ENCODE data around the gene ECHDC3.

The ECHDC3 gene

GRCh38 chr10:11750420-11750819 lies 8.2 kb downstream of the ECHDC3 start:
- Histone ChIP-seq H3K27ac (ENCODE audit: insufficient read depth, low read depth, low read length, poor library complexity, severe bottlenecking) (no peak overlapping the region), H3K4me1 (ENCODE audit: control insufficient read depth, insufficient read depth, low read length) (no peaks in the 10 kb centered on the region), H3K27me3 (ENCODE audit: control insufficient read depth, insufficient read depth, low read length, poor library complexity, severe bottlenecking) (no peaks in the 10 kb centered on the region), H3K36me3 (ENCODE audit: control insufficient read depth, insufficient read depth, low read length) (no peaks in the 10 kb centered on the region), H3K9me3 (ENCODE audit: control insufficient read depth, low read length) (no peaks in the 10 kb centered on the region), H3K4me3 (ENCODE audit: insufficient read depth, low read depth, low read length) (no peak overlapping the region)
- WGBS, 2 experiments = 100% methylated on average over 1 of the region's 2 CpGs; no CpG with 5 or more reads in 1 of the 2 experiments

GRCh38 chr10:11754173-11754572 lies 12.0 kb downstream of the ECHDC3 start:
- H3K9me3 ChIP-seq (ENCODE audit: control insufficient read depth, low read length) = no peaks in the 10 kb centered on the region
- no peaks in the 10 kb centered on the region for H3K4me1 ChIP-seq (ENCODE audit: control insufficient read depth, insufficient read depth, low read length)
- H3K4me3 ChIP-seq (ENCODE audit: insufficient read depth, low read depth, low read length) = no peak overlapping the region
- no peaks in the 10 kb centered on the region for H3K36me3 ChIP-seq (ENCODE audit: control insufficient read depth, insufficient read depth, low read length)
- WGBS, 2 experiments = no CpG with 5 or more reads among the region's 1 CpG
- H3K27me3 ChIP-seq (ENCODE audit: control insufficient read depth, insufficient read depth, low read length, poor library complexity, severe bottlenecking) = no peaks in the 10 kb centered on the region
- no peak overlapping the region for H3K27ac ChIP-seq (ENCODE audit: insufficient read depth, low read depth, low read length, poor library complexity, severe bottlenecking)

- 87 to 91% methylated on average over 4 of the region's 4 CpGs for WGBS, 2 experiments
- no peak overlapping the region for H3K27ac ChIP-seq (ENCODE audit: insufficient read depth, low read depth, low read length, poor library complexity, severe bottlenecking)
- no peaks in the 10 kb centered on the region for H3K36me3 ChIP-seq (ENCODE audit: control insufficient read depth, insufficient read depth, low read length)
- H3K27me3 ChIP-seq (ENCODE audit: control insufficient read depth, insufficient read depth, low read length, poor library complexity, severe bottlenecking) = no peaks in the 10 kb centered on the region
- H3K9me3 ChIP-seq (ENCODE audit: control insufficient read depth, low read length) = no peaks in the 10 kb centered on the region
- no peak overlapping the region for H3K4me3 ChIP-seq (ENCODE audit: insufficient read depth, low read depth, low read length)
- H3K4me1 ChIP-seq (ENCODE audit: control insufficient read depth, insufficient read depth, low read length) = no peaks in the 10 kb centered on the region
These were observed 12.4 kb downstream of the ECHDC3 start for GRCh38 chr10:11754620-11755019.

DNA sequence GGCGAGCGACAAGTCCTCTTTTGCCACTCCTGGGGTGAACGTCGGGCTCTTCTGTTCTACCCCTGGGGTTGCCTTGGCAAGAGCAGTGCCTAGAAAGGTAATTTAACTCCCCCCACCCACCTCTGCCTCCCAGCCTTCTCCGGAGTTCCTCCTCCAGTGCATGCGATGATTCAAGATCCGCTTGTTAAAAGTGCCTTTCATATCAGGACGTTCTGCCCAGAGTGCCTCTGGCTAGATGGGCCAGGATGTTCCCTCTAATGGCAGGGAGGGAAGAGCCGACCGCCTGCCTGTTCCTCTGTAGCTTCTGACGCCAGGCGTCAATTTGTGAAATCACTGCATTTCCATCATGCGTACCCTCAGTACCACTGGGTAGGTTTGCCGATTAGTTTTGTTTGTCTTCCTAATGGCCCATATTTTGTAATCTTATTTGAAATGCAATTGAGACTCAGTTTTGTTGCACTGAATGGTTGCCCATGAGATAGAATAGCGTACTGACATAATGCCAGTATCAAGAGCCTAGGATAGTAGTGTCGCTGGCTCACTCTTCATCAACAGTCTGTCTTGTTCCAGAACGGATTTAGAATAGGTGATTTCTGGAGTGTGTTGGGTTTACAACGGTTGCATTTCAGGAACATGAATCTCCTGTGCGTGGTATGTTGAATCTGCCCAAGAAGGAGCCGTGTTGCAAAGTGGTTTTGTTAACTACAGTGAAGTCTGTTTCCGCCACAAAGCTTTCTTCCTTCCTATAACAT lies 13.5 kb downstream of the ECHDC3 start:
- WGBS, 2 experiments = 90 to 91% methylated on average over 21 of the region's 21 CpGs
- H3K36me3 ChIP-seq (ENCODE audit: control insufficient read depth, insufficient read depth, low read length) = no peaks in the 10 kb centered on the region
- no peak overlapping the region for H3K4me3 ChIP-seq (ENCODE audit: insufficient read depth, low read depth, low read length)
- H3K9me3 ChIP-seq (ENCODE audit: control insufficient read depth, low read length) = no peaks in the 10 kb centered on the region
- no peaks in the 10 kb centered on the region for H3K27me3 ChIP-seq (ENCODE audit: control insufficient read depth, insufficient read depth, low read length, poor library complexity, severe bottlenecking)
- no peaks in the 10 kb centered on the region for H3K4me1 ChIP-seq (ENCODE audit: control insufficient read depth, insufficient read depth, low read length)
- H3K27ac ChIP-seq (ENCODE audit: insufficient read depth, low read depth, low read length, poor library complexity, severe bottlenecking) = no peak overlapping the region

GRCh38 chr10:11756766-11757315 lies 14.7 kb downstream of the ECHDC3 start:
- 76 to 81% methylated on average over 11 of the region's 11 CpGs for WGBS, 2 experiments
- no peak overlapping the region for H3K27ac ChIP-seq (ENCODE audit: insufficient read depth, low read depth, low read length, poor library complexity, severe bottlenecking)
- no peak overlapping the region for H3K4me3 ChIP-seq (ENCODE audit: insufficient read depth, low read depth, low read length)
- no peaks in the 10 kb centered on the region for H3K4me1 ChIP-seq (ENCODE audit: control insufficient read depth, insufficient read depth, low read length)
- no peaks in the 10 kb centered on the region for H3K27me3 ChIP-seq (ENCODE audit: control insufficient read depth, insufficient read depth, low read length, poor library complexity, severe bottlenecking)
- no peaks in the 10 kb centered on the region for H3K36me3 ChIP-seq (ENCODE audit: control insufficient read depth, insufficient read depth, low read length)
- H3K9me3 ChIP-seq (ENCODE audit: control insufficient read depth, low read length) = no peaks in the 10 kb centered on the region

GRCh38 chr10:11757454-11757820 lies 15.3 kb downstream of the ECHDC3 start:
- Histone ChIP-seq H3K4me1 (ENCODE audit: control insufficient read depth, insufficient read depth, low read length) (no peaks in the 10 kb centered on the region), H3K36me3 (ENCODE audit: control insufficient read depth, insufficient read depth, low read length) (no peaks in the 10 kb centered on the region), H3K9me3 (ENCODE audit: control insufficient read depth, low read length) (no peaks in the 10 kb centered on the region), H3K4me3 (ENCODE audit: insufficient read depth, low read depth, low read length) (no peak overlapping the region), H3K27ac (ENCODE audit: insufficient read depth, low read depth, low read length, poor library complexity, severe bottlenecking) (no peak overlapping the region), H3K27me3 (ENCODE audit: control insufficient read depth, insufficient read depth, low read length, poor library complexity, severe bottlenecking) (no peaks in the 10 kb centered on the region)
- 93 to 95% methylated on average over 3 of the region's 3 CpGs for WGBS, 2 experiments

GRCh38 chr10:11757821-11758463 lies 15.8 kb downstream of the ECHDC3 start:
- no peak overlapping the region for H3K4me3 ChIP-seq (ENCODE audit: insufficient read depth, low read depth, low read length)
- no peaks in the 10 kb centered on the region for H3K9me3 ChIP-seq (ENCODE audit: control insufficient read depth, low read length)
- no peak overlapping the region for H3K27ac ChIP-seq (ENCODE audit: insufficient read depth, low read depth, low read length, poor library complexity, severe bottlenecking)
- H3K27me3 ChIP-seq (ENCODE audit: control insufficient read depth, insufficient read depth, low read length, poor library complexity, severe bottlenecking) = no peaks in the 10 kb centered on the region
- H3K36me3 ChIP-seq (ENCODE audit: control insufficient read depth, insufficient read depth, low read length) = no peaks in the 10 kb centered on the region
- H3K4me1 ChIP-seq (ENCODE audit: control insufficient read depth, insufficient read depth, low read length) = no peaks in the 10 kb centered on the region
- WGBS, 2 experiments = 40 to 44% methylated on average over 11 of the region's 11 CpGs

DNA sequence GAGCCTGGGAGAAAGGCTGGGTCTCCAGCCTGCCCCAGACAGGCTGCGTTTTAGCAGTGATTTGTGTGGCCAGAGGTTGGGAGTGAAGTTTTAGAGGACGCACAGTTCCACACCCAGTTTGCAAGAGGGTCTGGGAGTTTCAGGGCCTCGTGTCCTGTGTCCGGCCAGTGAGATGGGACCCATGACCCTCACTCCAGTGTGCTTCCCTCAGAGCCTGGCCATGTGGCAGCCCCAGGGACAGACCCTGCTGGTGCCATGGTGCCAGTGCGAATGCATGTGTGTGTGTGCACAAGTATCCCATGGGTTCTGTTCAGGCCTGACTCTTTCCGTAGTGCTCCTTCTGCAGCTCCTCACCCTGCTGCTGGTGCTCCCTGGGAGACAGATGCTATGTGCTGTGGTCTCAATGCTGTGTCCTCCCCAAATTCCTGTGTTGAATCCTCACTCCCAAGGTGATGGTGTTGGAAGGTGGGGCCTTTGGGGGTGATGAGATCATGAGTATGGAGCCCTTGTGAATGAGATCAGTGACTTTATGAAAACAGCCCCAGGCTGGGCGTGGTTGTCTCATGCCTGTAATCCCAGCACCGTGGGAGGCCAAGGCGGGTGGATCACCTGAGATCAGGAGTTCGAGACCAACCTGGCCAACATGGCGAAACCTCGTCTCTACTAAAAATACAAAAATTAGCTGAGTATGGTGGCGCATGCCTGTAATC lies 16.5 kb downstream of the ECHDC3 start:
- Histone ChIP-seq H3K4me1 (ENCODE audit: control insufficient read depth, insufficient read depth, low read length) (no peaks in the 10 kb centered on the region), H3K9me3 (ENCODE audit: control insufficient read depth, low read length) (no peaks in the 10 kb centered on the region), H3K4me3 (ENCODE audit: insufficient read depth, low read depth, low read length) (no peak overlapping the region), H3K36me3 (ENCODE audit: control insufficient read depth, insufficient read depth, low read length) (no peaks in the 10 kb centered on the region), H3K27ac (ENCODE audit: insufficient read depth, low read depth, low read length, poor library complexity, severe bottlenecking) (no peak overlapping the region), H3K27me3 (ENCODE audit: control insufficient read depth, insufficient read depth, low read length, poor library complexity, severe bottlenecking) (no peaks in the 10 kb centered on the region)
- 92% methylated on average over 13 of the region's 13 CpGs for WGBS, 2 experiments

GRCh38 chr10:11759347-11759746 lies 17.2 kb downstream of the ECHDC3 start:
- no peaks in the 10 kb centered on the region for H3K36me3 ChIP-seq (ENCODE audit: control insufficient read depth, insufficient read depth, low read length)
- H3K4me1 ChIP-seq (ENCODE audit: control insufficient read depth, insufficient read depth, low read length) = no peaks in the 10 kb centered on the region
- no peaks in the 10 kb centered on the region for H3K27me3 ChIP-seq (ENCODE audit: control insufficient read depth, insufficient read depth, low read length, poor library complexity, severe bottlenecking)
- no peaks in the 10 kb centered on the region for H3K9me3 ChIP-seq (ENCODE audit: control insufficient read depth, low read length)
- H3K4me3 ChIP-seq (ENCODE audit: insufficient read depth, low read depth, low read length) = no peak overlapping the region
- no peak overlapping the region for H3K27ac ChIP-seq (ENCODE audit: insufficient read depth, low read depth, low read length, poor library complexity, severe bottlenecking)
- WGBS, 2 experiments = 94 to 96% methylated on average over 8 of the region's 8 CpGs

DNA sequence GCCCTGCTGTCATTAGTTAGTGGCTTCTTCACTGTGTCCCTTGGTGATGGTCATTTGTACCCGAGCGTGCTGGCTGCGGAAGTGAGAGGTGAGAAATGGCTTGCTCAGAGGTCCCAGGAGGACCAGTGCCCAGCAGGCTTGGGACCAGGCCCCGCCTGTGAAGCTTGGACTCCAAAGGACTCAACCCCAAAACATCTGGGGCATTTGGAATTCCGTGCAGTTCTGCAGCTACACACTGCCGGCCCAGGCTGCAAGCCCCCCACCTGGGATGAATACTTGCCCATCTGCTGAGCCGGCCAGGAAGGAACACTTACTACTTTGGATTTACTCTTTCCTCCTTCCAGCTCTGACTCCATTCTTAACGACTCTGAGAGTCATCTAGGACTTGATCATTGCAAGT lies 18.0 kb downstream of the ECHDC3 start:
- Histone ChIP-seq H3K9me3 (ENCODE audit: control insufficient read depth, low read length) (no peaks in the 10 kb centered on the region), H3K27ac (ENCODE audit: insufficient read depth, low read depth, low read length, poor library complexity, severe bottlenecking) (no peak overlapping the region), H3K36me3 (ENCODE audit: control insufficient read depth, insufficient read depth, low read length) (no peaks in the 10 kb centered on the region), H3K27me3 (ENCODE audit: control insufficient read depth, insufficient read depth, low read length, poor library complexity, severe bottlenecking) (no peaks in the 10 kb centered on the region), H3K4me3 (ENCODE audit: insufficient read depth, low read depth, low read length) (no peak overlapping the region), H3K4me1 (ENCODE audit: control insufficient read depth, insufficient read depth, low read length) (no peaks in the 10 kb centered on the region)
- WGBS, 2 experiments = 87 to 90% methylated on average over 8 of the region's 8 CpGs
